LNCaP clone FGC (cell line): Measurements from ENCODE around the gene KCNIP4.

ENCODE experiments used
- DNase-seq: peaks from one replicate; pipeline ENCODE4 v3.0.0-alpha.2; 2011; ENCODE audit warnings: low read depth
- H3K4me3 ChIP-seq: 2 replicates; pipeline ENCODE4 v1.5.1; 2011; ENCODE audit warnings: mild to moderate bottlenecking, low read depth, low read length, control low read depth
- TF ChIP-seq, protein P1 (sequence below): IDR thresholded peaks from 2 replicates; pipeline ENCODE4 v1.5.1; 2012; ENCODE audit warnings: mild to moderate bottlenecking; ENCODE audit not compliant: control insufficient read depth, insufficient read depth; ENCODE audit errors: extremely low read depth

Gene KCNIP4

DNA sequence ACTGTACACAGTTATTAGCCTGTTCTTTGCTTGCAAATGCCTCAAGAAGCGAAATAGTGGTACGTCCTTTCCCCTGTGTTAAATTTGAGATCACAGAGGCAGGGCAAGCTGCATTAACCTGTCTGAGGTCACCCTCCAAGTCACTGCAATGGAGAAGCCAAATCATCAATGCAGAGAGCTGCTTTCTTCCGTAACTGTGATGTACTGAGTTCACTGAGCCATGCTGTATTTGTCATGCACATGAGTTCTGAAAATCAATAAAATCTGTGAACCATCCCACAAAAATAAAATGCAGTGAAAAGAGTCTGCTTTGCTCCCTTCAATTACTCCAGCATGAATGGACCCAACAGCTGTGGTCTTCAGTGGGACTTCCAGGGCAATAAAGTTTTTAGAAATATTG, 393.5 kb downstream of the KCNIP4 start:
- no peak overlapping the region for H3K4me3 ChIP-seq
- DNase-seq, result no peak
- TF ChIP-seq, protein P1, sequence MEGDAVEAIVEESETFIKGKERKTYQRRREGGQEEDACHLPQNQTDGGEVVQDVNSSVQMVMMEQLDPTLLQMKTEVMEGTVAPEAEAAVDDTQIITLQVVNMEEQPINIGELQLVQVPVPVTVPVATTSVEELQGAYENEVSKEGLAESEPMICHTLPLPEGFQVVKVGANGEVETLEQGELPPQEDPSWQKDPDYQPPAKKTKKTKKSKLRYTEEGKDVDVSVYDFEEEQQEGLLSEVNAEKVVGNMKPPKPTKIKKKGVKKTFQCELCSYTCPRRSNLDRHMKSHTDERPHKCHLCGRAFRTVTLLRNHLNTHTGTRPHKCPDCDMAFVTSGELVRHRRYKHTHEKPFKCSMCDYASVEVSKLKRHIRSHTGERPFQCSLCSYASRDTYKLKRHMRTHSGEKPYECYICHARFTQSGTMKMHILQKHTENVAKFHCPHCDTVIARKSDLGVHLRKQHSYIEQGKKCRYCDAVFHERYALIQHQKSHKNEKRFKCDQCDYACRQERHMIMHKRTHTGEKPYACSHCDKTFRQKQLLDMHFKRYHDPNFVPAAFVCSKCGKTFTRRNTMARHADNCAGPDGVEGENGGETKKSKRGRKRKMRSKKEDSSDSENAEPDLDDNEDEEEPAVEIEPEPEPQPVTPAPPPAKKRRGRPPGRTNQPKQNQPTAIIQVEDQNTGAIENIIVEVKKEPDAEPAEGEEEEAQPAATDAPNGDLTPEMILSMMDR, result no peak

- TF ChIP-seq, protein P1, result no peak
- H3K4me3 ChIP-seq, result no peak overlapping the region
- no peak for DNase-seq
Measured at GRCh38 chr4:21554500-21554899, 394.1 kb downstream of the KCNIP4 start.

GRCh38 chr4:21554066-21554465, 394.5 kb downstream of the KCNIP4 start:
- H3K4me3 ChIP-seq, result no peak overlapping the region
- DNase-seq, result no peak
- TF ChIP-seq, protein P1, result no peak

DNA sequence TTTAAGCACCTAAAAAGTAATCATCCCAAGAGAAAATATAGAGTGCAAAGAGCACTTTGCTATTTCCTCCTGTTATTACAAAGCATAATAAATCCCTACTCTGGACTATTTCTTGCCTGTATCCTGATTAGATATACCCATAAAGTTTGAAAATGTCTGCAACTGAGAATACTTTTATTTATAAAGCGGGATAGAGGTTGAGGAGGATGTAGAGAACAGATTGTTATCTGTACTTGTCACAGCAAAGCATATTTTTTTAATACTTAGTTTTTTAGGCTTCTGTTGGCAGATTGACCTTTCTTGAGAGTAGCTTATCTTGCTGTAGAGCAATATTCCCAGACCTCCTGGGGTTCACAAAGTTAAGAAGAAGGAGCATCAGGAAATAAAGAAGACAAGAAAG, 396.1 kb downstream of the KCNIP4 start:
- H3K4me3 ChIP-seq, result no peak overlapping the region
- TF ChIP-seq, protein P1, result no peak
- DNase-seq, result no peak

DNA sequence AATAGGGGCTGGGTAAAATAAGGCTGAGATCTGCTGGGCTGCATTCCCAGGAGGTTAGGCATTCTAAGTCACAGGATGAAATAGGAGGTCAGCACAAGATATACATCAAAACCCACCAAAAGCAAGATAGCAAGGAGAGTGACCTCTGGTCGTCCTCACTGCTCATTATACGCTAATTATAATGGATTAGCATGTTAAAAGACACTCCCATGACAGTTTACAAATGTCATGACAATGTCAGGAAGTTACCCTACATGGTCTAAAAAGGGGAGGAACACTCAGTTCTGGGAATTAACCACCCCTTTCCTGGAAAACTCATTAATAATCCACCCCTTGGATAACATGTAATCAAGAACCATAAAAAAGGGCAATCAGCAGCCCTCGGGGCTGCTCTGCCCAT, 403.6 kb downstream of the KCNIP4 start:
- TF ChIP-seq, protein P1, result no peak
- no peak overlapping the region for H3K4me3 ChIP-seq
- DNase-seq, result no peak

- H3K4me3 ChIP-seq, result no peak overlapping the region
- no peak for DNase-seq
- TF ChIP-seq, protein P1, result no peak
Measured at GRCh38 chr4:21544415-21544814, 404.2 kb downstream of the KCNIP4 start.

DNA sequence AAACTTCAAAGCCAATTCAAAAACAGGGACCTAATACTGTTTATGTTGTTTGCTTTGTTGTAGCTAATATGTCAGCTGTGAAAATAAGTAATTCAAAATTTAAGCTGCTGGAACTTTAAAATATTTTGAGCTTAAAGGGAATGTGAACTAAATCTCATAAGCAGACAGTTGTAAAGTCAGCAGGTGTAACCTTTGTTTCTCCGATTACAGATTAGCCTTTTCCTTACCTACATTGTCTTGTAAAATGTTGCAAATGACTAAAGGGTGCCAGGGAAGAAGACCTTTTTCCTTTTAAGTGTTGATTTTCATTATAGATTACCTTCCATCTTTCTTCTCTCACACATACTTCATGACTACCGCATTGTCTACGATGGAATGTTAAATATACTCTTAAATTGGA, 405.1 kb downstream of the KCNIP4 start:
- no peak overlapping the region for H3K4me3 ChIP-seq
- TF ChIP-seq, protein P1, result no peak
- DNase-seq, result no peak
